Omental fat pad (tissue), 4 donors: Measurements from ENCODE around the gene MSRB2. TPM values are rescaled to one million over a fixed set of nuclear protein-coding genes. Genes with fewer than 3 reads are reported as not detected.
"Not testable (repeated sequence)": the region's sequence is repeated elsewhere in the genome, so short reads cannot be mapped to it uniquely, and the experiment has no call there.

Experiments
- ATAC-seq: fragments of 150-250 bp; one replicate; pipeline ENCODE4 v1.9.1; 2016; ENCODE audit warnings: mild to moderate bottlenecking, moderate library complexity; ENCODE audit not compliant: low FRiP score
- DNase-seq: peaks from one replicate; pipeline ENCODE4 v3.0.0-alpha.2; 2019; ENCODE audit warnings: low spot score
- total RNA-seq, 4 donors: library from RNA; depleted of rRNA; stranded (reverse); fragments of >200 nt; gene quantifications; one replicate each; pipeline ENCODE4 v1.1.0, GENCODE V29; 2016
- TF ChIP-seq, protein P1 (sequence below), 3 donors: fragments of 450-650 bp; IDR thresholded peaks; one replicate each; pipeline ENCODE4 v1.5.1; 2016 to 2017; ENCODE audit warnings: antibody characterized with exemption in 3 of 3, mild to moderate bottlenecking in 3 of 3, moderate library complexity in 2 of 3

Gene MSRB2
- total RNA-seq, 4 donors from 2014 or later: 16.5 to 31.4 (median 24.6) TPM

DNA sequence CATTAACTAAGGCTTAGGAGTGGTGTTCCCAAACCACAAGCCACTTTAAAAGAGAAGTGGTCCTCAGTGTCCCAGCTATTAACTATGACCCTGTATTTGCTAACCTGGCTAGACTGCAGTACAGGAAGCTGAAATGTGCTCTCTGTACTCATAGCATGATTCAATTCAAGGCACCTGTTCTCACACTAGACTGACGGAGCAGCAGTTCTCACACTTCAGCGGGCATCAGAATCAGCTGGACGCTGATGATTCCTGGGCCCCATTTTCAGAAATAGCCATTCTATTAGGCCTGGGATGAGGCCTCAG is 24.5 kb upstream of the MSRB2 start:
- no peak for DNase-seq
- TF ChIP-seq, protein P1, sequence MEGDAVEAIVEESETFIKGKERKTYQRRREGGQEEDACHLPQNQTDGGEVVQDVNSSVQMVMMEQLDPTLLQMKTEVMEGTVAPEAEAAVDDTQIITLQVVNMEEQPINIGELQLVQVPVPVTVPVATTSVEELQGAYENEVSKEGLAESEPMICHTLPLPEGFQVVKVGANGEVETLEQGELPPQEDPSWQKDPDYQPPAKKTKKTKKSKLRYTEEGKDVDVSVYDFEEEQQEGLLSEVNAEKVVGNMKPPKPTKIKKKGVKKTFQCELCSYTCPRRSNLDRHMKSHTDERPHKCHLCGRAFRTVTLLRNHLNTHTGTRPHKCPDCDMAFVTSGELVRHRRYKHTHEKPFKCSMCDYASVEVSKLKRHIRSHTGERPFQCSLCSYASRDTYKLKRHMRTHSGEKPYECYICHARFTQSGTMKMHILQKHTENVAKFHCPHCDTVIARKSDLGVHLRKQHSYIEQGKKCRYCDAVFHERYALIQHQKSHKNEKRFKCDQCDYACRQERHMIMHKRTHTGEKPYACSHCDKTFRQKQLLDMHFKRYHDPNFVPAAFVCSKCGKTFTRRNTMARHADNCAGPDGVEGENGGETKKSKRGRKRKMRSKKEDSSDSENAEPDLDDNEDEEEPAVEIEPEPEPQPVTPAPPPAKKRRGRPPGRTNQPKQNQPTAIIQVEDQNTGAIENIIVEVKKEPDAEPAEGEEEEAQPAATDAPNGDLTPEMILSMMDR (IDR thresholded peaks at IDR 0.05): no peak
- no peak for ATAC-seq

- DNase-seq: not testable (repeated sequence)
Observed at GRCh38 chr10:23072593-23072992, 22.8 kb upstream of the MSRB2 start.

DNA sequence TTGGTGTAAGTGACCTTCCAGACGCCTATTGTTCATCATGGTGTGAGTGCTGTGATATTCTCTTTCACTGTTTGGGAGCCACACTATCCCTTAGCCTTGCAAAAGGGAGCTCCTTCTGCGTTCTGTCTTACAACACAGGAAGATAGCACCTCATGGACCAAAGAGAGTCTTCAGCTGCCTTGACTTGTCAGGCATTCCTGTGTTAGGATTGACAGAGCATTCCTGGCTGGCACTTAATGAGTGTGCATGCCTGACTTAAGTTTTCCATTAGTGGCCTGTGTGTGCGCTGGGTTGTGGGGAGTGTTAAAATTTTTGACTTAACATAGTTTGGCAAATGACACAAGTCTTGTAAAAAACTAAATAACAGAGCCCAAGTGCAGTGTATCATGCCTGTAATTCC is 21.9 kb upstream of the MSRB2 start:
- ATAC-seq (no peak), DNase-seq (no peak)
- TF ChIP-seq, protein P1 (IDR thresholded peaks at IDR 0.05): no peak

More at GRCh38 chr10:23072593-23072992, 22.8 kb upstream of the MSRB2 start:
- not testable (repeated sequence) for ATAC-seq

GRCh38 chr10:23075672-23076071 is 19.7 kb upstream of the MSRB2 start:
- no peak for DNase-seq
- TF ChIP-seq, protein P1 (IDR thresholded peaks at IDR 0.05): no peak
- no peak for ATAC-seq

DNA sequence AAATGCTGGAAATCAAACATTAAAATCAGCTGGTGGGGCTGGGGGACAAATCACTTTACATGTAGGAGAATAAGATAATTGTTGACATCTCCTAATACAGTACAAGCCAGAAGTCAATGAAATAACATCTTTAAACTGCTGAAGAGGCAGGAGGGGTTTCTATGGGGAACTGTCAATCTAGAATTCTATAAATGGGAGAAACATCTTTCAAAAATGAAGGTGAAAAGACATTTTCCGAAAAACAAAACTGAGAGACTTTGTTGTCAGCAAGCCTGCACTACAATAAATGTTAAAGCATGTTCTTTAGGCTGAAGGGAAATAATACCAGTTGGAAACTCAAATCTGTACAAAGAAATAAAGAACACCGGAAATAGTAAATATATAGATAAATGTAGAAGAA is 17.3 kb upstream of the MSRB2 start:
- TF ChIP-seq, protein P1 (IDR thresholded peaks at IDR 0.05): no peak
- DNase-seq: no peak
- no peak for ATAC-seq

DNA sequence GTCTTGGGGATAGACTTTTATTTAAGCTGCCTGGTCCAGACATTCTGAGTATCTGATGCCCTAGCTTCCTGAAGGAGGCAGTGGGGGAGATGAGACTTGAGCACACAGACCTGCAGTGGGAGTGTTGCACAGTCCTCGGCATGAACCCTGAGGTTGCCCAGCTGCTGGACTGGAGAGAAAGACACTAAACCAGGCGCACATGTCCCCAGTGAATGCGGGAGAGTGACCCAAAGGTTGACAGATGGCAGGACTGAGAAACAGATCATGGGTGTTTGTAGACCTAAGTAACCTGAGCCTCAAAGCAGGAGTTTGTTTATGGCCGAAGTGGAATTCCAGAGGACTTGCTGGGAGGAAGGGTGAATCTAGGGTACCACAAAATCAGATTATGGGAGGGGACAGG is 15.7 kb upstream of the MSRB2 start:
- ATAC-seq: no peak
- TF ChIP-seq, protein P1 (IDR thresholded peaks at IDR 0.05): no peak

GRCh38 chr10:23080262-23080661 is 15.1 kb upstream of the MSRB2 start:
- no peak for DNase-seq

More for the DNA sequence above, 15.7 kb upstream of the MSRB2 start:
- no peak for DNase-seq

More at GRCh38 chr10:23080262-23080661, 15.1 kb upstream of the MSRB2 start:
- ATAC-seq: no peak
- TF ChIP-seq, protein P1 (IDR thresholded peaks at IDR 0.05): no peak
